GM23248 (cell line): ENCODE measurements around the gene USP36. TPM values are rescaled to one million over a fixed set of nuclear protein-coding genes. Genes with fewer than 3 reads are reported as not detected.
"Not testable (repeated sequence)": the region's sequence is repeated elsewhere in the genome, so short reads cannot be mapped to it uniquely, and the experiment has no call there.

Source experiments
- DNase-seq: peaks from one replicate; pipeline ENCODE4 v3.0.0-alpha.2; 2015
- H2AFZ ChIP-seq: fragments of 200-600 bp; sonication (generic); 2 replicates; pipeline ENCODE4 v1.6.1; 2016; ENCODE audit warnings: antibody characterized with exemption
- H3F3A ChIP-seq: fragments of 200-600 bp; sonication (generic); 2 replicates; pipeline ENCODE4 v1.6.1; 2016; ENCODE audit warnings: mild to moderate bottlenecking, antibody characterized with exemption, mixed run types; ENCODE audit not compliant: insufficient read depth
- H3K27ac ChIP-seq: fragments of 200-600 bp; sonication (generic); 2 replicates; pipeline ENCODE4 v1.5.1; 2016; ENCODE audit warnings: mild to moderate bottlenecking
- H3K27me3 ChIP-seq: fragments of 200-600 bp; sonication (generic); replicated peaks from 2 replicates; pipeline ENCODE4 v1.6.1; 2016; ENCODE audit warnings: mild to moderate bottlenecking; ENCODE audit not compliant: insufficient read depth
- H3K36me3 ChIP-seq: fragments of 200-600 bp; sonication (generic); 2 replicates; pipeline ENCODE4 v1.6.1; 2016; ENCODE audit warnings: low read depth, mild to moderate bottlenecking
- H3K4me1 ChIP-seq: fragments of 200-600 bp; sonication (generic); 2 replicates; pipeline ENCODE4 v1.6.1; 2016; ENCODE audit warnings: mild to moderate bottlenecking; ENCODE audit not compliant: insufficient read depth
- H3K4me2 ChIP-seq: fragments of 200-600 bp; sonication (generic); one replicate; pipeline ENCODE4 v1.6.1; 2016; ENCODE audit warnings: mild to moderate bottlenecking; ENCODE audit not compliant: unreplicated experiment
- H3K4me3 ChIP-seq: fragments of 200-600 bp; sonication (generic); 2 replicates; pipeline ENCODE4 v1.5.1; 2016; ENCODE audit warnings: mild to moderate bottlenecking
- H3K79me2 ChIP-seq: fragments of 200-600 bp; sonication (generic); 2 replicates; pipeline ENCODE4 v1.6.1; 2016; ENCODE audit warnings: mild to moderate bottlenecking; ENCODE audit not compliant: insufficient read depth
- H3K9ac ChIP-seq: fragments of 200-600 bp; sonication (generic); 2 replicates; pipeline ENCODE4 v1.6.1; 2016; ENCODE audit warnings: mild to moderate bottlenecking
- H3K9me2 ChIP-seq: fragments of 200-600 bp; sonication (generic); 2 replicates; pipeline ENCODE4 v1.6.1; 2016; ENCODE audit warnings: mixed run types, mild to moderate bottlenecking, moderate library complexity; ENCODE audit not compliant: insufficient read depth
- H3K9me3 ChIP-seq: fragments of 200-600 bp; sonication (generic); one replicate; pipeline ENCODE4 v1.6.1; 2017; ENCODE audit warnings: low read depth
- H4K20me1 ChIP-seq: fragments of 200-600 bp; sonication (generic); 2 replicates; pipeline ENCODE4 v1.6.0; 2016; ENCODE audit not compliant: insufficient read depth
- EZH2 ChIP-seq: fragments of 200-600 bp; sonication (generic); IDR thresholded peaks from 2 replicates; pipeline ENCODE4 v1.6.1; 2018; ENCODE audit warnings: antibody characterized with exemption, mild to moderate bottlenecking; ENCODE audit not compliant: insufficient read depth, poor library complexity, severe bottlenecking
- EZH2phosphoT487 ChIP-seq: fragments of 200-600 bp; sonication (generic); IDR thresholded peaks from 2 replicates; pipeline ENCODE4 v1.6.1; 2018; ENCODE audit warnings: antibody characterized with exemption, moderate library complexity, mild to moderate bottlenecking, low read depth; ENCODE audit not compliant: insufficient read depth
- WGBS, 2 experiments: methylation state at CpG; one replicate each; pipeline ENCODE4 v1.1.6; 2015 to 2017; ENCODE audit warnings: low lambda C conversion rate in 2 of 2, low coverage in 1 of 2; ENCODE audit errors: missing lambda C conversion rate in 2 of 2; 5-methylcytosine and 5-hydroxymethylcytosine counted together
- in situ Hi-C: fragments of 300-500 bp; cut with MboI; formaldehyde crosslinking; loops from 2 replicates; pipeline ENCODE4 v1.15.0; 2020
- polyA plus RNA-seq: library from polyadenylated mRNA; unstranded; fragments of >200 nt; fragmentation: Nextera tagmentation; extraction: Ambion mirVana; gene quantifications from 2 replicates; pipeline ENCODE4 v1.2.1, GENCODE V29; 2016
- total RNA-seq: library from RNA; depleted of rRNA; stranded (reverse); fragments of >200 nt; shearing (Covaris generic); gene quantifications from 2 replicates; pipeline ENCODE4 v1.2.3, GENCODE V29; 2014

USP36 gene
- total and polyA plus RNA-seq, 2 experiments from 2014 or later = 19.9 to 30.2 TPM

DNA sequence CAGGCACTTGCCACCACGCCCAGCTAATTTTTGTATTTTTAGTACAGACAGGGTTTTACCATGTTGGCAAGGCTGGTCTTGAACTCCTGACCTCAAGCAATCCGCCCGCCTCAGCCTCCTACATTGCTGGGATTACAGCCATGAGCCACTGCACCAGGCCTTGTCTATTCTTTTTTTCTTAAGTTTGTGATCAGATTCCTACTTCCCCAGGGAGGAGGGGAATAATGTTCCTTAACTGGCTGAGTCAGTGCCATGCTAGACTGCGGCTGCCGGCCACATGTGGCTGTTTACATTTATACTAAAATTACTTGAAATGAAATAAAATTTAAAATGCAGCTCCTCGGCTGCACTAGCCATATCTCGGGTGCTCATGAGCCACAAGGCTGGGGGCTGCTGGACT lies 27.8 kb upstream of the USP36 start:
- TF ChIP-seq EZH2 = no peak
- no peak for TF ChIP-seq EZH2phosphoT487
- Histone ChIP-seq H3K79me2 (peaks cover 95% of the 10 kb centered on the region), H3F3A (peaks cover 30% of the 10 kb centered on the region), H3K4me1 (peaks cover 25% of the 10 kb centered on the region), H3K4me2 (no peak overlapping the region), H3K9me2 (no peaks in the 10 kb centered on the region), H3K27me3 (no peaks in the 10 kb centered on the region), H3K4me3 (no peak overlapping the region), H3K9me3 (no peaks in the 10 kb centered on the region), H4K20me1 (no peaks in the 10 kb centered on the region), H3K9ac (peak overlapping the region; percentile 22), H3K27ac (peak overlapping the region; percentile 50), H2AFZ (no peak overlapping the region), H3K36me3 (peaks cover 49% of the 10 kb centered on the region)
- peak; percentile 85 for DNase-seq
- in situ Hi-C loops = loop anchor here (10.0 kb wide), 1 partner anchor 106 kb away; the partner anchor contains the start of gene LGALS3BP
- WGBS, 2 experiments = 8 to 9% methylated on average over 7 of the region's 7 CpGs

- H2AFZ ChIP-seq, H3K9ac ChIP-seq, H3K4me3 ChIP-seq, H3K4me2 ChIP-seq, H3K27me3 ChIP-seq, H3K9me2 ChIP-seq, H4K20me1 ChIP-seq, H3K9me3 ChIP-seq, DNase-seq: not testable (repeated sequence)
- peaks cover 31% of the 10 kb centered on the region for H3K4me1 ChIP-seq
- peaks cover 88% of the 10 kb centered on the region for H3K79me2 ChIP-seq
- 49 to 54% methylated on average over 3 of the region's 3 CpGs for WGBS, 2 experiments
- in situ Hi-C loops = loop anchor here (10.0 kb wide), 1 partner anchor 108 kb away; the partner anchor contains the start of gene LGALS3BP
- peaks cover 43% of the 10 kb centered on the region for H3K36me3 ChIP-seq
- peak overlapping the region; percentile 18 for H3K27ac ChIP-seq
- H3F3A ChIP-seq = peaks cover 33% of the 10 kb centered on the region
Observed at GRCh38 chr17:78867046-78867445, 26.4 kb upstream of the USP36 start.

DNA sequence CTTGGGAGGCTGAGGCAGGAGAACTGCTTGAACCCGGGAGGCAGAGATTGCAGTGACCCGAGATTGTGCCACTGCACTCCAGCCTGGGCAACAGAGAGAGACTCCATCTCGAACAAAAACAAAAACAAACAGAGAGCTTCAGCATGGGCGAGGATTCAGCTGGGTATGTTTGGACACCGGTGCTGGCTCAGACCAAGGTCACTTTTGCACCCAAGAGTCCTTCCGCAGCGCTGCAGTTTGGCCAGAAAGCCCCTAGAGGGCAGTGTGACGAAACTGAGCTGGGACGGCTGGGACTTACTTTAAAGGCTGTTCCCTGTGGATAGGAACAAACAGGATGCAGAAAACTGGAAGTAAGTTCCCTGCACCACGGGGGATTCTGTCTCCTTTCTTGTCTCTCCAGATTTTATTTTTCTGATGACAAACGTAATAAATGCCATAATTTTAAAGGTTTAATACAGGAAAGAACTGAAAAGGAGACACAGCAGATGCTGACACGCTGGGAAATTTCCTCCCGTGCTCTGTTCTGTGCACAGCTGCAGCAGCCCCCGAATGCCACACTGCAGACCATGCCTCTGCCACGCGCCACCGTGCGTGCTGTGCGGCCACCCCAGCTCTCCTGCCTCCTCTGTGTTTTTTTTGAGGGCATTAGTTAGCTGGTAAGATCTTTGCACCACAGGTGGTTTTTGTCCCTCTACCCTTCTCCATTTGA lies 25.2 kb upstream of the USP36 start:
- DNase-seq = peak; percentile 81
- H3F3A ChIP-seq = peaks cover 43% of the 10 kb centered on the region
- H3K4me2 ChIP-seq = no peak overlapping the region
- H3K9me3 ChIP-seq = no peaks in the 10 kb centered on the region
- in situ Hi-C loops = loop anchor here (10.0 kb wide), 1 partner anchor 109 kb away; the partner anchor contains the start of gene LGALS3BP
- H2AFZ ChIP-seq = no peak overlapping the region
- no peak overlapping the region for H3K9ac ChIP-seq
- WGBS, 2 experiments = 17 to 20% methylated on average over 19 of the region's 19 CpGs
- H3K4me1 ChIP-seq = peaks cover 41% of the 10 kb centered on the region
- H3K27me3 ChIP-seq = no peaks in the 10 kb centered on the region
- TF ChIP-seq EZH2 (no peak), EZH2phosphoT487 (no peak)
- H3K9me2 ChIP-seq = no peaks in the 10 kb centered on the region
- no peak overlapping the region for H3K4me3 ChIP-seq
- H3K27ac ChIP-seq = peak overlapping the region; percentile 18; the same call in 1 of the 2 replicates
- 0 out of 2 replicates have a peak, but pooled peaks cover 4% of the 10 kb centered on the region for H4K20me1 ChIP-seq
- peaks cover 83% of the 10 kb centered on the region for H3K79me2 ChIP-seq
- H3K36me3 ChIP-seq = peaks cover 39% of the 10 kb centered on the region

- TF ChIP-seq EZH2 = no peak
- no peak for TF ChIP-seq EZH2phosphoT487
- 93 to 100% methylated on average over 1 of the region's 1 CpG for WGBS, 2 experiments
- Histone ChIP-seq H3K4me2 (no peak overlapping the region), H3K36me3 (peaks cover 29% of the 10 kb centered on the region), H3K9ac (no peak overlapping the region), H3K27ac (no peak overlapping the region), H3F3A (peaks cover 57% of the 10 kb centered on the region), H4K20me1 (0 out of 2 replicates have a peak, but pooled peaks cover 4% of the 10 kb centered on the region), H3K9me3 (no peaks in the 10 kb centered on the region), H2AFZ (no peak overlapping the region), H3K9me2 (no peaks in the 10 kb centered on the region), H3K4me3 (no peak overlapping the region), H3K79me2 (peaks cover 81% of the 10 kb centered on the region), H3K27me3 (no peaks in the 10 kb centered on the region), H3K4me1 (peaks cover 41% of the 10 kb centered on the region)
- in situ Hi-C loops = loop anchor here (10.0 kb wide), 1 partner anchor 111 kb away; the partner anchor contains the start of gene LGALS3BP
- no peak for DNase-seq
Observed at GRCh38 chr17:78864117-78864516, 23.5 kb upstream of the USP36 start.
